NCI-H1436 (cell line): ENCODE results near the gene ACBD7.
A peak's percentile ranks its signal among the peaks of the same experiment; 100 is the strongest.

Source experiments
- DNase-seq: peaks from one replicate; lab custom pipeline; 2025; lab: John Stamatoyannopoulos, UW

Gene ACBD7

GRCh38 chr10:15091418-15091817, 2.8 kb upstream of the ACBD7 start:
- DNase-seq, result no peak

GRCh38 chr10:15084502-15084922, 4.1 kb downstream of the ACBD7 start:
- peak; percentile 62 for DNase-seq

- DNase-seq, result no peak
These were observed 4.7 kb downstream of the ACBD7 start for GRCh38 chr10:15083674-15084501.

- DNase-seq, result no peak
These were observed 13.2 kb downstream of the ACBD7 start for GRCh38 chr10:15075421-15075820.

GRCh38 chr10:15072358-15072757, 16.2 kb downstream of the ACBD7 start:
- DNase-seq, result no peak

GRCh38 chr10:15069230-15069629, 19.3 kb downstream of the ACBD7 start:
- no peak for DNase-seq

GRCh38 chr10:15068802-15069201, 19.8 kb downstream of the ACBD7 start:
- DNase-seq, result no peak

- DNase-seq, result no peak
These were observed 21.4 kb downstream of the ACBD7 start for GRCh38 chr10:15067154-15067553.

GRCh38 chr10:15060638-15061037, 27.9 kb downstream of the ACBD7 start:
- DNase-seq, result no peak

GRCh38 chr10:15059914-15060313, 28.7 kb downstream of the ACBD7 start:
- no peak for DNase-seq

GRCh38 chr10:15058689-15059088, 29.9 kb downstream of the ACBD7 start:
- DNase-seq, result no peak

GRCh38 chr10:15053061-15053460, 35.5 kb downstream of the ACBD7 start:
- DNase-seq, result no peak

- no peak for DNase-seq
These were observed 36.5 kb downstream of the ACBD7 start for GRCh38 chr10:15052121-15052520.

- DNase-seq, result no peak
These were observed 39.0 kb downstream of the ACBD7 start for GRCh38 chr10:15049533-15049932.

GRCh38 chr10:15046626-15047025, 42.0 kb downstream of the ACBD7 start:
- DNase-seq, result no peak

- DNase-seq, result no peak
These were observed 43.2 kb downstream of the ACBD7 start for GRCh38 chr10:15045380-15045779.

GRCh38 chr10:15043674-15044073, 44.9 kb downstream of the ACBD7 start, which contains the start of gene OLAH:
Gene OLAH, plus strand, starts transcription at chr10:15043943. Its CDS starts 3,346 bp downstream, at chr10:15047289.
- DNase-seq, result no peak

- no peak for DNase-seq
These were observed 50.2 kb downstream of the ACBD7 start for GRCh38 chr10:15038416-15038815.

- no peak for DNase-seq
These were observed 50.9 kb downstream of the ACBD7 start for GRCh38 chr10:15037691-15038090.

- DNase-seq, result no peak
These were observed 52.9 kb downstream of the ACBD7 start for GRCh38 chr10:15035385-15036301.

- DNase-seq, result no peak
These were observed 60.8 kb downstream of the ACBD7 start for GRCh38 chr10:15027741-15028140.
